ENCODE measurements around the gene ZNF492. TPM values are rescaled to one million over a fixed set of nuclear protein-coding genes. Genes with fewer than 3 reads are reported as not detected.

ZNF492 gene
- total and polyA plus RNA-seq, 2 of the 8 experiments (the other 6 are each of a cell fraction or from before 2014, with no cell fraction given) = not detected

GRCh38 chr19:22605275-22606211 is 28.6 kb upstream of the ZNF492 start (continued):
- TF ChIP-seq RNF2 (IDR thresholded peaks at IDR 0.05; ENCODE audit: borderline replicate concordance, low read depth, low read length, missing control alignments, poor library complexity, severe bottlenecking) = no peak
- no peak for TF ChIP-seq FOSL1 (IDR thresholded peaks at IDR 0.05; ENCODE audit: insufficient read depth, low read depth, low read length)
- no peak for TF ChIP-seq USF2 (IDR thresholded peaks at IDR 0.05; ENCODE audit: low read length)

Data from H1 (cell line).